Activated CD4-positive, alpha-beta T cell treated with anti-CD3 and anti-CD28 coated beads, Interleukin-2, amount 50 U/mL, for 24 hours (primary cell): ENCODE results near the gene ATF6B.
"Not testable (repeated sequence)": the region's sequence is repeated elsewhere in the genome, so short reads cannot be mapped to it uniquely, and the experiment has no call there.

ENCODE experiments used
- DNase-seq, 2 donors: peaks; one replicate each; pipeline ENCODE4 v3.0.0-alpha.2; 2020; ENCODE audit warnings: low read depth in 1 of 2, low spot score in 1 of 2

The ATF6B gene

GRCh38 chr6:32083812-32084768 is 44.0 kb downstream of the ATF6B start:
- DNase-seq: no peak

- no peak for DNase-seq
Observed at GRCh38 chr6:32082935-32083334, 45.1 kb downstream of the ATF6B start.

GRCh38 chr6:32082478-32082877 is 45.6 kb downstream of the ATF6B start:
- no peak for DNase-seq

- no peak for DNase-seq
Observed at GRCh38 chr6:32081168-32081990, 46.7 kb downstream of the ATF6B start.

GRCh38 chr6:32079566-32080290 is 48.3 kb downstream of the ATF6B start:
- no peak for DNase-seq

GRCh38 chr6:32076321-32076809 is 51.7 kb downstream of the ATF6B start:
- DNase-seq: no peak

- no peak for DNase-seq
Observed at GRCh38 chr6:32075781-32076180, 52.3 kb downstream of the ATF6B start.

- no peak for DNase-seq
Observed at GRCh38 chr6:32074996-32075532, 53.0 kb downstream of the ATF6B start.

GRCh38 chr6:32073613-32074012 is 54.4 kb downstream of the ATF6B start:
- no peak for DNase-seq

GRCh38 chr6:32073101-32073500 is 54.9 kb downstream of the ATF6B start:
- no peak for DNase-seq

- DNase-seq: no peak
Observed at GRCh38 chr6:32070814-32071543, 57.1 kb downstream of the ATF6B start.

- no peak for DNase-seq
Observed at GRCh38 chr6:32069878-32070515, 58.0 kb downstream of the ATF6B start.

GRCh38 chr6:32069460-32069859 is 58.6 kb downstream of the ATF6B start:
- no peak for DNase-seq

GRCh38 chr6:32068867-32069266 is 59.2 kb downstream of the ATF6B start:
- DNase-seq: no peak

- not testable (repeated sequence) for DNase-seq
Observed at GRCh38 chr6:32068315-32068714, 59.7 kb downstream of the ATF6B start.

GRCh38 chr6:32067521-32067920 is 60.5 kb downstream of the ATF6B start:
- not testable (repeated sequence) for DNase-seq
